ENCODE data around the gene STAT5B. TPM values are rescaled to one million over a fixed set of nuclear protein-coding genes. Genes with fewer than 3 reads are reported as not detected.

The STAT5B gene
- total RNA-seq, 4 donors from 2014 or later: 72.1 to 187 (median 144) TPM

DNA sequence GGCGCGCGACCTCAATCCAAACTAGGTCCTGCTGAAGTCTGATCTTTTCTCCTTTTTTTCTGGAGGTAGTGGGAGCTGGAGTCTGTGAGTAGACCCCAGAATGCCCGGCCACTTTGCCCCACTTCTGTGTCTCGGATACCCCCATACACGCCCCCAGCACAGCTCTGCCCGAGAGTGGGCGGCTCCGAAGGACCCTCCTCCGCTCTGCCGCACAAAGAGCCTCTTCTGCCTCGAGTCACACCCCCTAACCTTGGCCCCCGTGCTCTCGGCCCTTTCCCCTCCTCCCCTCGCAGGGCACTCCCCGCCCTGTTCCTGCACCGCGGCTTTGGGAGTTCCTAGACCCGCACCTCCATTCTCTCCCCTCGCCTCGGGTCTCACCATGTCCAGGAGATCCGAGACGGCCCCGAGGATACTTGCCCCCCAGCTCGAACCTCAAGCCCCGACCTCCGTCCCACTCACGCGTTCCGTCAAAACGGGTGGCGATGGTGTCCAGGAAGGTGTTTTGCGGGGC, 95.7 kb downstream of the STAT5B start:
- no peaks in the 10 kb centered on the region for H3K9me3 ChIP-seq
- H3K36me3 ChIP-seq: no peaks in the 10 kb centered on the region
- peak overlapping the region; percentile 14 to 19 for H3K4me3 ChIP-seq
- DNase-seq: no peak
- no peak overlapping the region for H3K27ac ChIP-seq
- peaks cover 6 to 20% of the 10 kb centered on the region in 2 donors for H3K27me3 ChIP-seq
- TF ChIP-seq, protein P1, sequence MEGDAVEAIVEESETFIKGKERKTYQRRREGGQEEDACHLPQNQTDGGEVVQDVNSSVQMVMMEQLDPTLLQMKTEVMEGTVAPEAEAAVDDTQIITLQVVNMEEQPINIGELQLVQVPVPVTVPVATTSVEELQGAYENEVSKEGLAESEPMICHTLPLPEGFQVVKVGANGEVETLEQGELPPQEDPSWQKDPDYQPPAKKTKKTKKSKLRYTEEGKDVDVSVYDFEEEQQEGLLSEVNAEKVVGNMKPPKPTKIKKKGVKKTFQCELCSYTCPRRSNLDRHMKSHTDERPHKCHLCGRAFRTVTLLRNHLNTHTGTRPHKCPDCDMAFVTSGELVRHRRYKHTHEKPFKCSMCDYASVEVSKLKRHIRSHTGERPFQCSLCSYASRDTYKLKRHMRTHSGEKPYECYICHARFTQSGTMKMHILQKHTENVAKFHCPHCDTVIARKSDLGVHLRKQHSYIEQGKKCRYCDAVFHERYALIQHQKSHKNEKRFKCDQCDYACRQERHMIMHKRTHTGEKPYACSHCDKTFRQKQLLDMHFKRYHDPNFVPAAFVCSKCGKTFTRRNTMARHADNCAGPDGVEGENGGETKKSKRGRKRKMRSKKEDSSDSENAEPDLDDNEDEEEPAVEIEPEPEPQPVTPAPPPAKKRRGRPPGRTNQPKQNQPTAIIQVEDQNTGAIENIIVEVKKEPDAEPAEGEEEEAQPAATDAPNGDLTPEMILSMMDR (IDR thresholded peaks at IDR 0.05): no peak
- no peak for TF ChIP-seq POLR2A (IDR thresholded peaks at IDR 0.05)
- peaks cover 0 to 16% of the 10 kb centered on the region in 2 donors for H3K4me1 ChIP-seq
- intact Hi-C loops (cut with DNase I; ENCODE audit: low total_unique reads): no loop called here

DNA sequence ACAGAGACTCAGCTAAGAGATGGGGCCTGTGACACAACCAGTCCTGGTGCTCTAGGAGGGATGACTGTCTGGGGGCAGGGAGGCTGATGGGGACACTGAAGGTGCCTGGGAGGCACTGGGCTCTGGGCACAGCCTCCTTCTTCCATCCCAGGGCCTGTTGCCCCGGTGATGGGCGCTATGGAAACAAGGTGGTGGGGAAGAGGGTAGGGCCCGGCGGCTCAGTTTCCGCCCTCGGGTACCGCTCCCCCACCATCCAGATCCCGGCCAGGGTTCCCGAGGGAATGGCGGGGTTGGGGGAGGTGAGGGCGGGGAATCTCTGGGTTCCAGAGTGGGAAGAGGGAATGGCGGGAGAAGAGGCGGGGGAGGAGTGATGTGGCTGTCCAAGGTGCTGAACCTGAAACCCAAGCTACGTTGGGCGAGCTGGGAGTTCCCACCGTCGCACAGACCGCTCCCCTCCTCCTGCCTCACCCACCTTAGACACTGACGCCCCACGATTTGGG, 96.2 kb downstream of the STAT5B start:
- no peak overlapping the region for H3K4me3 ChIP-seq
- H3K36me3 ChIP-seq: no peaks in the 10 kb centered on the region
- intact Hi-C loops (cut with DNase I; ENCODE audit: low total_unique reads): no loop called here
- DNase-seq: peak in 1 of 2 donors; percentile 44
- H3K27ac ChIP-seq: no peak overlapping the region
- peaks cover 6 to 20% of the 10 kb centered on the region in 2 donors for H3K27me3 ChIP-seq
- H3K9me3 ChIP-seq: no peaks in the 10 kb centered on the region
- peaks cover 0 to 16% of the 10 kb centered on the region in 2 donors for H3K4me1 ChIP-seq
- no peak for TF ChIP-seq POLR2A (IDR thresholded peaks at IDR 0.05)
- TF ChIP-seq, protein P1 (IDR thresholded peaks at IDR 0.05): no peak

DNA sequence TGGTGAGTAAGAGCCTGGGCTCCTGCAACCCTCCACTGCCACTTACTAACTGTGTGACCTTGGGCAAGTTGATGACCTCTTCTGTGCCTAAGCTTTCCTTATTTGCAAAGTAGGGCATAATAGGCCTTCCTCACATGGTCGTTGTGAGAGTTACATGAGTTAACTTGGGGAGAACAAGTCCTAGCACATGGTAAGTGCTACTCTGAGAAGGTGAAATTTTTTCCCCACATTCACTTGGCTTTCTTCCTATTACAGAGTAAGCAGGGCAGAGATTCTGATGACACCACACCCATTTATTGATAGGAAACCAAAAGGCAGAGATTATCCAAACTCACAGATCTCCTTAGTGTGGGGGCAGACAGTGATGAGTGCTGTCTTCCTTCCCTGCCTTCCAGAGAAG, 96.9 kb downstream of the STAT5B start:
- Histone ChIP-seq H3K27me3 (peaks cover 6 to 20% of the 10 kb centered on the region in 2 donors), H3K9me3 (no peaks in the 10 kb centered on the region), H3K4me1 (peaks cover 0 to 16% of the 10 kb centered on the region in 2 donors), H3K27ac (no peak overlapping the region), H3K4me3 (no peak overlapping the region), H3K36me3 (no peaks in the 10 kb centered on the region)
- TF ChIP-seq, protein P1 (IDR thresholded peaks at IDR 0.05): no peak
- no peak for TF ChIP-seq POLR2A (IDR thresholded peaks at IDR 0.05)
- intact Hi-C loops (cut with DNase I; ENCODE audit: low total_unique reads): no loop called here
- no peak for DNase-seq

DNA sequence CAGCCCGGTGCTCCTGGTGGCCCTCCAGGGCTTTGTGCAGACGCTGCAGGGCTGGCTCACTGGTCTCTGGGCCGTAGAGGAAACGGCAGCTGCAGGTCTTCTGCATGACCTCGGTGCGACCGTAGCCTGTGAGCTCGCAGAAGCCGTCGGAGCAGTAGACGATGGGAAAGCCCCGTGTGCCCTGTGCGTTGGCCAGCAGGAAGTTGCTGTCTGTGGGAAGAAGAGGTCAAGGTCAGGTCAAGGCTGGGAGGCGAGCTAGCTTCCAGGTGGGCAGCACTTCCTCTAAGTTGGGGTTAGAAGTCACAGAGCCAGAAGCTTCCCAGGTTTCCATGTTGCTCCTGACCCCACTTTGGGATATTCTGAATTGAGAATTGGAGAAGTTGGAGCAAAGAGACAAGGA, 97.4 kb downstream of the STAT5B start:
- H3K4me1 ChIP-seq: peaks cover 0 to 14% of the 10 kb centered on the region in 2 donors
- intact Hi-C loops (cut with DNase I; ENCODE audit: low total_unique reads): no loop called here
- H3K27me3 ChIP-seq: peaks cover 6 to 20% of the 10 kb centered on the region in 2 donors
- H3K9me3 ChIP-seq: no peaks in the 10 kb centered on the region
- H3K27ac ChIP-seq: no peak overlapping the region
- H3K36me3 ChIP-seq: no peaks in the 10 kb centered on the region
- no peak overlapping the region for H3K4me3 ChIP-seq
- no peak for TF ChIP-seq POLR2A (IDR thresholded peaks at IDR 0.05)
- TF ChIP-seq, protein P1 (IDR thresholded peaks at IDR 0.05): no peak
- no peak for DNase-seq

DNA sequence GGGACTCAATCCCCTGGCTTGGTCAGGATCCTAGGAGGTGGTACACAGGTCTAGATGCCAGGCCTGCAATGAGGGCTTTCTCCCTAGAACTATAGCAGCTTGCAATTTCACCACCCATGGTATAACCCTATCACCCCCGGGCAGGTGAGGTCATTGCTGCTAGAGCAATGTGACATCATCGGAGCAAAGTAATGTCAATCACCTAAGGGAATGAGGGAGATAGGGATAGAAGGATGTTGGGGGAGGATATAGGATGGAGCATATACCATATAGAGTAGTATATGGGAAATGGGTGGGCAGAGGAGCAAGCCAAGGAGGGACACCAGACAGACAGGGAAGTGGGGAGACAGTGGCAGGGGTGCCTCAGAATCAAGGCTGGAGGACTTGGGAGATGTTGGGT, 98.5 kb downstream of the STAT5B start:
- Histone ChIP-seq H3K27me3 (peaks cover 6 to 20% of the 10 kb centered on the region in 2 donors), H3K27ac (no peak overlapping the region), H3K36me3 (no peaks in the 10 kb centered on the region), H3K9me3 (no peaks in the 10 kb centered on the region), H3K4me3 (no peak overlapping the region), H3K4me1 (peaks cover 0 to 10% of the 10 kb centered on the region in 2 donors)
- TF ChIP-seq, protein P1 (IDR thresholded peaks at IDR 0.05): no peak
- TF ChIP-seq POLR2A (IDR thresholded peaks at IDR 0.05): no peak
- DNase-seq: no peak
- intact Hi-C loops (cut with DNase I; ENCODE audit: low total_unique reads): no loop called here
